GM12878 (cell line): ENCODE results near the gene TMEM201. TPM values are rescaled to one million over a fixed set of nuclear protein-coding genes. Genes with fewer than 3 reads are reported as not detected.

Experiments used
- BACH1 ChIP-seq: fragments of 450-650 bp; IDR thresholded peaks from 2 replicates; pipeline ENCODE4 v1.6.1; 2017; ENCODE audit warnings: mild to moderate bottlenecking, borderline replicate concordance
- BRCA1 ChIP-seq: IDR thresholded peaks from 2 replicates; pipeline ENCODE4 v1.6.1; 2011; ENCODE audit warnings: low read depth, low read length, improper control_type of control experiment
- CREM ChIP-seq: IDR thresholded peaks from 2 replicates; pipeline ENCODE4 v1.6.1; 2014; ENCODE audit warnings: antibody characterized with exemption, low read depth
- ELK1 ChIP-seq: IDR thresholded peaks from 2 replicates; pipeline ENCODE4 v1.6.1; 2012; ENCODE audit warnings: low read depth, low read length, improper control_type of control experiment
- HDAC2 ChIP-seq: fragments of 200-600 bp; sonication (generic); IDR thresholded peaks from 2 replicates; pipeline ENCODE4 v1.6.1; 2017
- IKZF1 ChIP-seq: fragments of 450-650 bp; conservative IDR thresholded peaks from 2 replicates; pipeline ENCODE4 v1.6.1; 2017; ENCODE audit warnings: antibody characterized with exemption, mild to moderate bottlenecking
- MTA3 ChIP-seq: IDR thresholded peaks from 2 replicates; pipeline ENCODE4 v1.6.1; 2012; ENCODE audit warnings: low read length, inconsistent platforms, borderline replicate concordance
- MYB ChIP-seq: fragments of 150-350 bp; IDR thresholded peaks from 2 replicates; pipeline ENCODE4 v1.6.1; 2014; ENCODE audit warnings: mild to moderate bottlenecking, low read depth, low read length, borderline replicate concordance
- MYC ChIP-seq: IDR thresholded peaks from 2 replicates; pipeline ENCODE4 v1.6.1; 2011; ENCODE audit warnings: mild to moderate bottlenecking, low read length, moderate library complexity, inconsistent platforms; ENCODE audit not compliant: insufficient read depth, insufficient replicate concordance, insufficient read length, severe bottlenecking
- PML ChIP-seq: IDR thresholded peaks from 2 replicates; pipeline ENCODE4 v1.6.1; 2012; ENCODE audit warnings: low read length, inconsistent platforms
- SIN3A ChIP-seq: IDR thresholded peaks from 2 replicates; pipeline ENCODE4 v1.6.1; 2012; ENCODE audit warnings: low read depth, low read length, improper control_type of control experiment
- SIX5 ChIP-seq: IDR thresholded peaks from 2 replicates; pipeline ENCODE4 v1.6.1; 2011; ENCODE audit warnings: mild to moderate bottlenecking, low read depth, low read length, moderate library complexity; ENCODE audit not compliant: severe bottlenecking
- USF1 ChIP-seq: IDR thresholded peaks from 2 replicates; pipeline ENCODE4 v1.6.1; 2011; ENCODE audit warnings: borderline replicate concordance, low read depth, mild to moderate bottlenecking, moderate library complexity, mixed read lengths, low read length; ENCODE audit not compliant: insufficient read depth; ENCODE audit errors: extremely low read length
- USF2 ChIP-seq: IDR thresholded peaks from 2 replicates; pipeline ENCODE4 v1.6.1; 2011; ENCODE audit warnings: low read depth, low read length, improper control_type of control experiment, borderline replicate concordance
- YBX1 ChIP-seq: fragments of 450-650 bp; IDR thresholded peaks from 2 replicates; pipeline ENCODE4 v1.6.1; 2016; ENCODE audit warnings: antibody characterized with exemption
- ZBTB11 ChIP-seq: fragments of 450-650 bp; formaldehyde crosslinking; IDR thresholded peaks from 2 replicates; pipeline ENCODE4 v1.5.0; 2022; ENCODE audit warnings: mild to moderate bottlenecking, missing genetic modification characterization
- ZNF217 ChIP-seq: fragments of 450-650 bp; IDR thresholded peaks from 2 replicates; pipeline ENCODE4 v1.6.1; 2017; ENCODE audit warnings: antibody characterized with exemption, mild to moderate bottlenecking
- ZNF24 ChIP-seq: fragments of 450-650 bp; IDR thresholded peaks from 2 replicates; pipeline ENCODE4 v1.6.1; 2017; ENCODE audit warnings: antibody characterized with exemption, mild to moderate bottlenecking
- ZNF687 ChIP-seq: fragments of 450-650 bp; IDR thresholded peaks from 2 replicates; pipeline ENCODE4 v1.6.1; 2017; ENCODE audit warnings: mild to moderate bottlenecking, moderate library complexity
- polyA plus RNA-seq, 11 experiments: library from polyadenylated mRNA; depleted of rRNA in 4 of 11; unstranded in 6 of 11; stranded (reverse) in 5 of 11; fragments of >200 nt; fragmentation: Nextera tagmentation in 4 of 11; fragmentation: Illumina TruSeq in 1 of 11; extraction: Ambion mirVana in 4 of 11; extraction: Trizol in 1 of 11; gene quantifications; 1 replicate in 1 of 11; 2 replicates in 10 of 11; pipeline versions ENCODE4 v1.2.1 to v1.2.3, GENCODE V29; 2011 to 2016; ENCODE audit warnings: inconsistent platforms in 2 of 11, missing spikeins in 2 of 11, low read depth in 1 of 11
- total RNA-seq, 4 experiments: library from RNA; depleted of rRNA in 3 of 4; stranded (reverse); fragments of >200 nt in 3 of 4; fragmentation: Illumina TruSeq in 1 of 4; extraction: Trizol in 1 of 4; gene quantifications; 2 replicates each; pipeline versions ENCODE4 v1.2.1 to v1.2.3, GENCODE V29; 2013 to 2021

The TMEM201 gene
- total and polyA plus RNA-seq, 10 of the 15 experiments (the other 5 are each of a cell fraction or from before 2014, with no cell fraction given), result 0.13 to 26.6 (median 6.1) TPM

- peak; percentile 94 for TF ChIP-seq USF1
- no peak for TF ChIP-seq ZNF24
- TF ChIP-seq BACH1, result peak; percentile 78; the same call in 1 of the 2 replicates
- TF ChIP-seq ZNF687, result peak; percentile 71
- TF ChIP-seq YBX1, result no peak
- no peak for TF ChIP-seq ZNF217
- TF ChIP-seq CREM, result peak; percentile 85
- TF ChIP-seq MYB, result no peak
- TF ChIP-seq ELK1, result no peak
- TF ChIP-seq MYC, result no peak
- TF ChIP-seq SIN3A, result no peak; the same call in 1 of the 2 replicates
- TF ChIP-seq IKZF1, result peak; percentile 90
- peak; percentile 55; the same call in 1 of the 2 replicates for TF ChIP-seq BRCA1
- no peak for TF ChIP-seq MTA3
- no peak for TF ChIP-seq PML
- no peak for TF ChIP-seq SIX5
- TF ChIP-seq USF2, result peak; percentile 72
- TF ChIP-seq HDAC2, result no peak
- TF ChIP-seq ZBTB11, result no peak
These were observed 49.4 kb upstream of the TMEM201 start, which contains the start of gene SLC25A33 (continued) for GRCh38 chr1:9539165-9539828.
